Measurements from ENCODE around the gene ADAM19.

ADAM19 gene

GRCh38 chr5:157477814-157478494 is 97.6 kb downstream of the ADAM19 start:
- Histone ChIP-seq H3K4me3 (ENCODE audit: low read depth, low read length) (no peak overlapping the region), H2AFZ (no peak overlapping the region), H3K4me2 (ENCODE audit: low read length) (no peak overlapping the region), H3K27ac (no peak overlapping the region), H3K27me3 (ENCODE audit: control insufficient read depth, insufficient read depth, low read length) (no peaks in the 10 kb centered on the region), H3K4me1 (no peaks in the 10 kb centered on the region), H3K9me3 (ENCODE audit: control insufficient read depth, low read length) (no peaks in the 10 kb centered on the region), H3K36me3 (ENCODE audit: control insufficient read depth, insufficient read depth, low read length) (no peaks in the 10 kb centered on the region), H3K9ac (no peak overlapping the region), H3K79me2 (no peaks in the 10 kb centered on the region)
- TF ChIP-seq, protein P1, sequence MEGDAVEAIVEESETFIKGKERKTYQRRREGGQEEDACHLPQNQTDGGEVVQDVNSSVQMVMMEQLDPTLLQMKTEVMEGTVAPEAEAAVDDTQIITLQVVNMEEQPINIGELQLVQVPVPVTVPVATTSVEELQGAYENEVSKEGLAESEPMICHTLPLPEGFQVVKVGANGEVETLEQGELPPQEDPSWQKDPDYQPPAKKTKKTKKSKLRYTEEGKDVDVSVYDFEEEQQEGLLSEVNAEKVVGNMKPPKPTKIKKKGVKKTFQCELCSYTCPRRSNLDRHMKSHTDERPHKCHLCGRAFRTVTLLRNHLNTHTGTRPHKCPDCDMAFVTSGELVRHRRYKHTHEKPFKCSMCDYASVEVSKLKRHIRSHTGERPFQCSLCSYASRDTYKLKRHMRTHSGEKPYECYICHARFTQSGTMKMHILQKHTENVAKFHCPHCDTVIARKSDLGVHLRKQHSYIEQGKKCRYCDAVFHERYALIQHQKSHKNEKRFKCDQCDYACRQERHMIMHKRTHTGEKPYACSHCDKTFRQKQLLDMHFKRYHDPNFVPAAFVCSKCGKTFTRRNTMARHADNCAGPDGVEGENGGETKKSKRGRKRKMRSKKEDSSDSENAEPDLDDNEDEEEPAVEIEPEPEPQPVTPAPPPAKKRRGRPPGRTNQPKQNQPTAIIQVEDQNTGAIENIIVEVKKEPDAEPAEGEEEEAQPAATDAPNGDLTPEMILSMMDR (IDR thresholded peaks at IDR 0.05) = no peak

GRCh38 chr5:157476702-157477408 is 98.7 kb downstream of the ADAM19 start:
- no peak overlapping the region for H3K27ac ChIP-seq
- no peaks in the 10 kb centered on the region for H3K27me3 ChIP-seq (ENCODE audit: control insufficient read depth, insufficient read depth, low read length)
- H3K4me1 ChIP-seq = no peaks in the 10 kb centered on the region
- H3K79me2 ChIP-seq = no peaks in the 10 kb centered on the region
- H3K36me3 ChIP-seq (ENCODE audit: control insufficient read depth, insufficient read depth, low read length) = no peaks in the 10 kb centered on the region
- H3K4me2 ChIP-seq (ENCODE audit: low read length) = no peak overlapping the region
- no peak overlapping the region for H2AFZ ChIP-seq
- no peaks in the 10 kb centered on the region for H3K9me3 ChIP-seq (ENCODE audit: control insufficient read depth, low read length)
- no peak overlapping the region for H3K9ac ChIP-seq
- H3K4me3 ChIP-seq (ENCODE audit: low read depth, low read length) = no peak overlapping the region
- TF ChIP-seq, protein P1 (IDR thresholded peaks at IDR 0.05) = peak; percentile 66

DNA sequence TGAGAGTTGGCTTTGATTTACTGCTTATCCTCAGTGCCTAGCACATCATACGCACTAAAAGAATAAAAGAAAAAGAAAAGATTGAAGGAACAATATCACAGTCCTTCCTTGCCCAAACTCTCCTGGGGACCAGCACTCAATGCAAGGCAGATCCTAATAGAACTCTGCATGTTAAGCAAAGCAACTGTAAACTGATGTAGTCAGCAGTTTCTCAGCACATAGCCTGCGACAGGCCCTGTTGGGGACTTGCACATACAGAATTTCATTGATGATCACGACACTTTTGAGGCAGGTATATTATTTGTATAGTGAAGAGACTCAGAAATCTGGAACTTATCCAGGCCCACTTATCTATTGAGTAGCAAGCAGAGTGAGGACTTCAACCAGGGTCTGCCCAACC is 100.1 kb downstream of the ADAM19 start:
- Histone ChIP-seq H3K36me3 (ENCODE audit: control insufficient read depth, insufficient read depth, low read length) (no peaks in the 10 kb centered on the region), H3K4me1 (no peaks in the 10 kb centered on the region), H3K9me3 (ENCODE audit: control insufficient read depth, low read length) (no peaks in the 10 kb centered on the region), H3K27ac (no peak overlapping the region), H3K9ac (no peak overlapping the region), H3K79me2 (no peaks in the 10 kb centered on the region), H3K27me3 (ENCODE audit: control insufficient read depth, insufficient read depth, low read length) (no peaks in the 10 kb centered on the region), H3K4me3 (ENCODE audit: low read depth, low read length) (no peak overlapping the region), H3K4me2 (ENCODE audit: low read length) (no peak overlapping the region), H2AFZ (no peak overlapping the region)
- TF ChIP-seq, protein P1 (IDR thresholded peaks at IDR 0.05) = no peak

DNA sequence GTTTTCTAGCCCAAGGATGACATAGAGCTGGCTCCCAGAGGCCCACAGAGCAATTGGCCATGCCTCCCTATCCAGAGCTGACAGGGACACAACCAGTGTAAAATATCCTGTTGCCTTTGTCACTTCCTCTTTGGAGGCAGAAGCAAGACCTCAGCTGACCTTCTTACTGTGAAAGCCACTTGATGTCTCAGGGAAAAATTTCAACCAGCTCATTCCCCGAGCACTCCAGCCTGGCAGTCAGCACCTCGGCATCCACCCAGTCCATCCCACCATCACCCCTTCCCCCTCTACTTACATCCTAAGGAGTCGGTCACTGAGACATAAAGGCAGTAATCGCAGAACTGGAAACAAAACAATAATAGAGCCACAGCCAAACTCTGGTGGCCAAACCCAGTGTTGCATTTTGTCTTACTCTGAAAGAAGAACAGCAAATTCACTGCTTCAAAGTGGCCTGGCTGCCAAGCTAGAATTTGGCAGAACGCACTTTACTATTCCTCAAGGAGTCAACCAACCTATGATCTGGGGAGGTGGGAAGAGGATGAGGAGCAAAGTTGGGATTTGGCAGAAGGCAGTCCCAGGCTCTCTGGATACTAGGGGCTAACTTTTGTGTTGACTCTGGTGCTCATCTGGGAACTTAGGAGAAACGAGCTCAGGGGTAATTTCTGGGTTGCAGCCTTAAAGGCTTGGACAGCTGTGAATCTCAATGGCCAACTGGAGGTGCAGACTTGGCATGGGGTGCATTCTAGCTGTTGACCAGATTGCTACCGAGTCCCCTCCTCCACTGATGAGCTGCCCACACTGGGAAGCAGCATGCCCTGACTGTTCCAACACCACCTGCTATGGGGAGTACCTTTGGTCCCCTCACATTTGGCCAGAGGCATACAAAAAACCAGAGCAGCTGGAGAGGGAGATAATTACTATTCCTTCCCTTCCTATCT is 101.9 kb downstream of the ADAM19 start:
- no peak overlapping the region for H2AFZ ChIP-seq
- TF ChIP-seq, protein P1 (IDR thresholded peaks at IDR 0.05) = no peak
- H3K27me3 ChIP-seq (ENCODE audit: control insufficient read depth, insufficient read depth, low read length) = no peaks in the 10 kb centered on the region
- H3K9me3 ChIP-seq (ENCODE audit: control insufficient read depth, low read length) = no peaks in the 10 kb centered on the region
- H3K27ac ChIP-seq = no peak overlapping the region
- H3K9ac ChIP-seq = no peak overlapping the region
- no peaks in the 10 kb centered on the region for H3K79me2 ChIP-seq
- no peaks in the 10 kb centered on the region for H3K36me3 ChIP-seq (ENCODE audit: control insufficient read depth, insufficient read depth, low read length)
- H3K4me2 ChIP-seq (ENCODE audit: low read length) = no peak overlapping the region
- no peaks in the 10 kb centered on the region for H3K4me1 ChIP-seq
- H3K4me3 ChIP-seq (ENCODE audit: low read depth, low read length) = no peak overlapping the region

Data from parathyroid adenoma (tissue), 2 donors.